ENCODE data around the gene TMEM270. TPM values are rescaled to one million over a fixed set of nuclear protein-coding genes. Genes with fewer than 3 reads are reported as not detected.

TMEM270 gene
- total RNA-seq, 4 donors from 2014 or later = not detected

- intact Hi-C loops (cut with DNase I; ENCODE audit: low total_unique reads) = no loop called here
- TF ChIP-seq POLR2A (IDR thresholded peaks at IDR 0.05) = no peak
- TF ChIP-seq, protein P1, sequence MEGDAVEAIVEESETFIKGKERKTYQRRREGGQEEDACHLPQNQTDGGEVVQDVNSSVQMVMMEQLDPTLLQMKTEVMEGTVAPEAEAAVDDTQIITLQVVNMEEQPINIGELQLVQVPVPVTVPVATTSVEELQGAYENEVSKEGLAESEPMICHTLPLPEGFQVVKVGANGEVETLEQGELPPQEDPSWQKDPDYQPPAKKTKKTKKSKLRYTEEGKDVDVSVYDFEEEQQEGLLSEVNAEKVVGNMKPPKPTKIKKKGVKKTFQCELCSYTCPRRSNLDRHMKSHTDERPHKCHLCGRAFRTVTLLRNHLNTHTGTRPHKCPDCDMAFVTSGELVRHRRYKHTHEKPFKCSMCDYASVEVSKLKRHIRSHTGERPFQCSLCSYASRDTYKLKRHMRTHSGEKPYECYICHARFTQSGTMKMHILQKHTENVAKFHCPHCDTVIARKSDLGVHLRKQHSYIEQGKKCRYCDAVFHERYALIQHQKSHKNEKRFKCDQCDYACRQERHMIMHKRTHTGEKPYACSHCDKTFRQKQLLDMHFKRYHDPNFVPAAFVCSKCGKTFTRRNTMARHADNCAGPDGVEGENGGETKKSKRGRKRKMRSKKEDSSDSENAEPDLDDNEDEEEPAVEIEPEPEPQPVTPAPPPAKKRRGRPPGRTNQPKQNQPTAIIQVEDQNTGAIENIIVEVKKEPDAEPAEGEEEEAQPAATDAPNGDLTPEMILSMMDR (IDR thresholded peaks at IDR 0.05) = no peak
- no peak overlapping the region for H3K4me3 ChIP-seq (ENCODE audit: low read depth, poor library complexity, severe bottlenecking)
- no peak for DNase-seq (ENCODE audit: low spot score in 2 of 2)
- 33 to 38% methylated on average over 1 of the region's 1 CpG for WGBS, 2 donors
Measured at GRCh38 chr7:73896454-73896853, 35.5 kb downstream of the TMEM270 start.

DNA sequence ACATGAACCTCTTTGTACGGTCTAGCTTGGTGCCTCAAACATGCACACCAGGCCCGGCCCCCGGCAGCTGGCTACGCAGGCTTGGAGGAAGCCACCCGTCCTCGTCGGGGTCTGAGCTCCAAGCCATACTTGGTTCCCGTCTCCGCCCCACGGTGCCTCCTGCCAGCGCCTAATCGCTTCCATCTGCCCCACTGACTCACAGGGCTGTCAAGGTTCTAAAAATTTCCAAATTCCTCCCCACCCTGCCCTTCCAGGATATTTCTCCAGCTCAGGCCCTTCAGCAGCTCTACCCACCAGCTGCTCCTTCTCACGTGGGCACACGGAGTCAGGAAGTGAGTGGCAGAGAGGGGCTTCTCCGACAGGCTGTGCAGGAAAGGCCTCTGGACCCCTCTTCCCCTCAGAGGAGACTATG is 38.8 kb downstream of the TMEM270 start:
- intact Hi-C loops (cut with DNase I; ENCODE audit: low total_unique reads) = no loop called here
- TF ChIP-seq POLR2A (IDR thresholded peaks at IDR 0.05) = no peak
- TF ChIP-seq, protein P1 (IDR thresholded peaks at IDR 0.05) = no peak
- peak; percentile 81 to 97 for DNase-seq (ENCODE audit: low spot score in 2 of 2)
- WGBS, 2 donors = 10 to 39% methylated on average over 15 of the region's 15 CpGs
- no peak overlapping the region for H3K4me3 ChIP-seq (ENCODE audit: low read depth, poor library complexity, severe bottlenecking)

DNA sequence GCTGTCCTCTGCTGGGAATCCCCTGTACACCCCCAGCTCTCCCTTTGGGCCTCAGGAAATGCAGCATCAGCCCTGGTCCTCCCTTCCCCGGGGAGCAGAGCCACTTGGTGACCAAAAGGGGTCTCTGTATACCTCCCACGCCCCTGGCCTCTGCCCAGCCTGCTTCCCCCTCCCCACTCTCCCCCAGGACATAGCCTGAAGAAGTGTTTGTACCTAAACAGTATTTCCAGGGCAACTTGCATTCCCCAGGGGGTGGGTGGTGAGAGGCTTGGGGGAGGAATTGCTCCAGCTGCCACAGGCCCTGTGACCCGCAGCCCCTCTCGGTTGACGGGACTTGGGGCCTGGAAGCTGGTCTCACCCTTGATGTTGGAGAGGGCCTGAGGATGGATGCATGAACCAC is 39.3 kb downstream of the TMEM270 start:
- DNase-seq (ENCODE audit: low spot score in 2 of 2) = no peak
- intact Hi-C loops (cut with DNase I; ENCODE audit: low total_unique reads) = no loop called here
- TF ChIP-seq POLR2A (IDR thresholded peaks at IDR 0.05) = no peak
- TF ChIP-seq, protein P1 (IDR thresholded peaks at IDR 0.05) = no peak
- 12 to 34% methylated on average over 5 of the region's 5 CpGs for WGBS, 2 donors
- no peak overlapping the region for H3K4me3 ChIP-seq (ENCODE audit: low read depth, poor library complexity, severe bottlenecking)

- H3K4me3 ChIP-seq (ENCODE audit: low read depth, poor library complexity, severe bottlenecking) = no peak overlapping the region
- WGBS, 2 donors = 83 to 96% methylated on average over 3 of the region's 3 CpGs
- no peak for TF ChIP-seq POLR2A (IDR thresholded peaks at IDR 0.05)
- TF ChIP-seq, protein P1 (IDR thresholded peaks at IDR 0.05) = no peak
- DNase-seq (ENCODE audit: low spot score in 2 of 2) = no peak
- intact Hi-C loops (cut with DNase I; ENCODE audit: low total_unique reads) = no loop called here
Measured at GRCh38 chr7:73901231-73901822, 40.4 kb downstream of the TMEM270 start.

DNA sequence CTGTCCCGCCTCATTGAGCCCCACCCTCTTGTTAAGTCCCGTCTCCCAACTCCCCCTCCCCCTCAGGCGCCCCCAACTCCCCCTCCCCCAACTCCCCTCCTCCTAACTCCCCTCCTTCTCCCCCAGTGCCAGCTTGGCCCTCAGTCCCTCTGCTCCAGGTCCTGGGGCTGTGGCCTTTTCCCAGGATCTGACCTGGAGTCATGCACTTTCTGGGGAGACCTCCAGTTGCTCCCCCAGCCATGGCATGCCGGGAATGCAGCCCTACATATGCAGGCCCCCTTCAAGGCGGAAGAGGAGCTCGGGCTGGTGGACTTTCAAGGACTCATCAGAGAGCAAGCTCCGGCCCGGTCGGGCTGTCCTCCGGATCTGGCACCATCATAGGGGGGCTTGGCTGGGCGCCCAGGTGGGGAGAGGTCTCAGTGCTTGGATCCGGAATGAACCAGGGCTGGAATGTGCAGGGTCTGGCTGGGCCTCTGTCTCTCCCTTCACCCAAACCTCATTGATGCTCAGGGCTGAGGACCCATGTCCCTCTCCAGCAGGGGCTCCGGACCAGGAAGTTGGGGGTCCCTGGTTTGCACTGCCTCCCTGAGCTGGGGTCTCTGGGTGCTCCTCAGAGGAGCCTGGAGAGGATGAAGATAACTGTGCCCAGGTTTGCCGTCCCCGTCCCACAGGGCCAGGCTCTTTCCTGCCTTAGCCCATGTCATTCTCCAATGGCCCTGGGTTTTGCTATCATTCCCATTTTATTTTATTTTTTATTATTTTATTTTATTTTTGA is 41.1 kb downstream of the TMEM270 start:
- peak in 1 of 2 donors; percentile 84 for DNase-seq (ENCODE audit: low spot score in 2 of 2)
- TF ChIP-seq POLR2A (IDR thresholded peaks at IDR 0.05) = no peak
- TF ChIP-seq, protein P1 (IDR thresholded peaks at IDR 0.05) = no peak
- no peak overlapping the region for H3K4me3 ChIP-seq (ENCODE audit: low read depth, poor library complexity, severe bottlenecking)
- WGBS, 2 donors = 80 to 82% methylated on average over 13 to 15 of the region's 15 CpGs
- intact Hi-C loops (cut with DNase I; ENCODE audit: low total_unique reads) = no loop called here

All from lower leg skin (tissue), 4 donors.